ENCODE results near the gene ARID3C. TPM values are rescaled to one million over a fixed set of nuclear protein-coding genes. Genes with fewer than 3 reads are reported as not detected.

Gene ARID3C
- total RNA-seq, 1 experiment from 2014 or later = 0.42 TPM

DNA sequence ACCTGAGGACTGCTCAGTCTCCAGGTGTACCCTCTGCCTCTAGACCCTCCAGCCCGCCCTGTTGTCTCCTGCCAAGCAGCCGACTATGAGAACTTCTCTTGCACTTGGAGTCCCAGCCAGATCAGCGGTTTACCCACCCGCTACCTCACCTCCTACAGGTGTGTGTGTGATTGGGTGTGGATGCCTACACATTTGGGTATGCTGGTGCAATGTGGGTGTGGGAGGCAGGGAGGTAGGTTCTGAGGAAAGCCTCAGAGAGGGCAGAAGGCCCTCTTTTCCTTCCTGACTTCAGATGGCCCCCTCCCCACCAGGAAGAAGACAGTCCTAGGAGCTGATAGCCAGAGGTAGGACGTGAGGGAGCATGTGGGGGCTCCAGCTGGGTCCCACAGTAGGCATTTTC lies 28.1 kb upstream of the ARID3C start:
- Histone ChIP-seq H3K9ac (ENCODE audit: low read length) (no peak overlapping the region), H3K4me3 (replicated peaks in 1 of 2; ENCODE audit: low read depth in 1 of 2, low read length in 2 of 2) (no peak overlapping the region), H3K27me3 (ENCODE audit: insufficient read depth, low read length) (no peaks in the 10 kb centered on the region), H4K20me1 (ENCODE audit: insufficient read depth) (no peaks in the 10 kb centered on the region), H3K9me2 (ENCODE audit: insufficient read depth) (no peaks in the 10 kb centered on the region), H3K79me2 (ENCODE audit: insufficient read depth, low read length) (no peaks in the 10 kb centered on the region), H2AFZ (ENCODE audit: low read depth, low read length, poor library complexity, severe bottlenecking) (no peak overlapping the region), H3K36me3 (ENCODE audit: control insufficient read depth in 1 of 2, insufficient read depth in 2 of 2, low read length in 2 of 2) (no peaks in the 10 kb centered on the region), H3K27ac (ENCODE audit: low read depth, low read length) (no peak overlapping the region), H3K4me1 (ENCODE audit: control insufficient read depth in 1 of 2, insufficient read depth in 2 of 2, low read length in 2 of 2) (peaks cover 9 to 27% of the 10 kb centered on the region in 2 experiments), H3K9me3 (ENCODE audit: control insufficient read depth in 1 of 2, insufficient read depth in 1 of 2, low read depth in 1 of 2, low read length in 2 of 2) (no peaks in the 10 kb centered on the region), H3K4me2 (ENCODE audit: low read length) (no peak overlapping the region)
- intact Hi-C loops (cut with micrococcal nuclease) = no loop called here
- ChIA-PET CTCF (interaction anchor here (0.7 kb wide), 1 partner anchor 8 kb away, joined by 3 read pairs; no protein-coding TSS in a partner anchor), RAD21 (ENCODE audit: low non-redundant PET in 1 of 2, low total read pairs in 2 of 2, uncharacterized antibody in 2 of 2, unreplicated experiment in 2 of 2) (no interaction called here), POLR2A (no interaction called here)
- TF ChIP-seq, protein P1, sequence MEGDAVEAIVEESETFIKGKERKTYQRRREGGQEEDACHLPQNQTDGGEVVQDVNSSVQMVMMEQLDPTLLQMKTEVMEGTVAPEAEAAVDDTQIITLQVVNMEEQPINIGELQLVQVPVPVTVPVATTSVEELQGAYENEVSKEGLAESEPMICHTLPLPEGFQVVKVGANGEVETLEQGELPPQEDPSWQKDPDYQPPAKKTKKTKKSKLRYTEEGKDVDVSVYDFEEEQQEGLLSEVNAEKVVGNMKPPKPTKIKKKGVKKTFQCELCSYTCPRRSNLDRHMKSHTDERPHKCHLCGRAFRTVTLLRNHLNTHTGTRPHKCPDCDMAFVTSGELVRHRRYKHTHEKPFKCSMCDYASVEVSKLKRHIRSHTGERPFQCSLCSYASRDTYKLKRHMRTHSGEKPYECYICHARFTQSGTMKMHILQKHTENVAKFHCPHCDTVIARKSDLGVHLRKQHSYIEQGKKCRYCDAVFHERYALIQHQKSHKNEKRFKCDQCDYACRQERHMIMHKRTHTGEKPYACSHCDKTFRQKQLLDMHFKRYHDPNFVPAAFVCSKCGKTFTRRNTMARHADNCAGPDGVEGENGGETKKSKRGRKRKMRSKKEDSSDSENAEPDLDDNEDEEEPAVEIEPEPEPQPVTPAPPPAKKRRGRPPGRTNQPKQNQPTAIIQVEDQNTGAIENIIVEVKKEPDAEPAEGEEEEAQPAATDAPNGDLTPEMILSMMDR (IDR thresholded peaks at IDR 0.05 in 2 of 3, conservative IDR thresholded peaks at IDR 0.05 in 1 of 3; ENCODE audit: borderline replicate concordance in 1 of 3, insufficient read depth in 1 of 3, low read depth in 2 of 3, low read length in 2 of 3) = no peak
- TF ChIP-seq, protein P2, sequence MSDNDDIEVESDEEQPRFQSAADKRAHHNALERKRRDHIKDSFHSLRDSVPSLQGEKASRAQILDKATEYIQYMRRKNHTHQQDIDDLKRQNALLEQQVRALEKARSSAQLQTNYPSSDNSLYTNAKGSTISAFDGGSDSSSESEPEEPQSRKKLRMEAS (IDR thresholded peaks at IDR 0.05) = no peak
- no peak for TF ChIP-seq CEBPB (IDR thresholded peaks at IDR 0.05; ENCODE audit: low read depth)
- no peak for TF ChIP-seq ZNF274 (IDR thresholded peaks at IDR 0.05; ENCODE audit: low read depth, low read length)
- TF ChIP-seq EZH2 (IDR thresholded peaks at IDR 0.05) = no peak
- no peak for TF ChIP-seq CBX3 (IDR thresholded peaks at IDR 0.05; ENCODE audit: low read depth)
- no peak for TF ChIP-seq SRF (IDR thresholded peaks at IDR 0.05; ENCODE audit: low read depth)
- TF ChIP-seq POLR2AphosphoS5 (IDR thresholded peaks at IDR 0.05; ENCODE audit: low read depth, low read length) = no peak
- TF ChIP-seq JUND (IDR thresholded peaks at IDR 0.05) = no peak
- no peak for TF ChIP-seq SP1 (IDR thresholded peaks at IDR 0.05; ENCODE audit: low read depth)
- TF ChIP-seq POLR2A (IDR thresholded peaks at IDR 0.05; ENCODE audit: borderline replicate concordance, extremely low read depth, insufficient read depth, insufficient read length) = no peak
- no TSS peak for BruUV-seq (replicated peaks)
- DNase-seq (ENCODE audit: low read depth, low spot score) (no peak), ATAC-seq (no peak)

Measured in HCT116 (cell line).